GM19328 (cell line): ENCODE data around the gene MYO3B.

ENCODE experiments used
- ATAC-seq: cut with Tn5 transposase; IDR thresholded peaks from one replicate; pipeline ENCODE4 v1.9.1; 2021; ENCODE audit warnings: mild to moderate bottlenecking, moderate library complexity; ENCODE audit not compliant: unreplicated experiment

The MYO3B gene

DNA sequence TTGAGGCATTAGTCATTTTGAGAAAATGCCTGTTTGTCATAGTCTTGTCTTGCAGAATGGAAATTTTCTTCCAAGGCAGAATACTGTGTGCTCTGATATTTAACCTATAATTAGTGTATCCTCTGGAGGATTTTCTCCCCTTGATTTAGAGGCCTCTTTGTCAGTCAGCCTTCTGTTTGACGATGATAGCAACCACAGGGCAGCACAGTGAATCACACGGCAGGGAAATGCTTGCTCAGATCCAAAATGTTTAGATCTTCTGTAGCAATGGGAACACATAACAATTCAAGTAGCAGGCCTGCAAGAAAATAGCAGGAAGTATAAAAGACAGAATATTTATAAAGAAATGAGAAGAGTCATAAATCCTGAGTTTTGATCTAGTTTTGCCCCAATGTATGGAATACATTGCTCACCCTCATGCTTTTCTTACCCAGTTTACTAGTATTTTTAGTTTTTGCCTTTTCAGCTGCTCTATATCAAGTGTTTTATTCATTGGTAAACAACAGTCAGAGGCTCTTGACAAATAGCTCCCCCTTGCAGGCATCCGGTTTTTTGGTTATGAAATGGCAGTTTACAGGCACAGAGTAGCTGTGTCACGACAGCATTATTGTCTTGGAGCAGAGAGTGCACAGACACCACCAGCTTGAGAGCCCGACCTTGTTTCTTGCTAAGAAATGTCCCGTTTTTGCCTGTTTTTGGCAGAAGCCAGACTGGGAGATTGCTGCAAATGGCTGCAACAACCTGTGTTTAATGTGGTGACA is 185.1 kb downstream of the MYO3B start:
- no peak for ATAC-seq

DNA sequence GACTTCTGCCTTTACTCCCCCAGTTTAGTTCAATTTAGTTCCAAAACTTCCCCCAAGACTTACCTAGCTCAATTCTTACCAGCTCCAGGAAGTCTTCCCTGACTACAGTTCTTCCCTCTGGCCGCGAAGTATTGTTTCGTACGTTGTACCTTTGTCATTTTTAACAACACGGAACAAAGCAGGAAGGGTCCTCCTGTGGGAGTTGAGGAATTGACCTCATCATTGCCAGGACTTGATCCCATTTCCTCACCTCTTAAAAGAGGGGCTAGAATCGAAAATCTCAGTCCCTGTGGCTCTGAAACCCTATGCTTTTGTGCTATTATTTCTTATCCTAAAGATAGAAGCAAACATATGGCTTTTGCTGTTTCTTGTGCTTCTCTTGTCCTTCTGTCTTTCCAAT is 187.1 kb downstream of the MYO3B start:
- no peak for ATAC-seq

DNA sequence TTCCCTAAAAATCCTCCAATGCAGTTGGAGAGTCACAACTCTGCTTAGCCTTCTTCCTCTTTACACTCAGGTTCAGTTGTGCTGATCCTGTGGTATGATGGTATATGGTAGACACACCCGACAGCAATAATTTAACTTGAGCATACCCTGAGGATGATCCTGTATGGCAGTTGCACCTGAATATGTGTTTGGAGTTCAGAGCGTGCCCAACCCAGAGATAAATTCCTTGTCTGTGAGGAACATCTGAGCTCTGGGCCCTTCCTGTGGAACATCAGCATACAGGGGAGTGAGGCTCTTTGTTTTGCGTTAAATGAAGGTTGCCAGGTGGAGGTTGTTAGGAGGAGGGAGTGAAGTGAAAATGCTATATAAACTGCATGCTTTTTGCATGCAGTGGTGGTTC is 187.7 kb downstream of the MYO3B start:
- no peak for ATAC-seq

DNA sequence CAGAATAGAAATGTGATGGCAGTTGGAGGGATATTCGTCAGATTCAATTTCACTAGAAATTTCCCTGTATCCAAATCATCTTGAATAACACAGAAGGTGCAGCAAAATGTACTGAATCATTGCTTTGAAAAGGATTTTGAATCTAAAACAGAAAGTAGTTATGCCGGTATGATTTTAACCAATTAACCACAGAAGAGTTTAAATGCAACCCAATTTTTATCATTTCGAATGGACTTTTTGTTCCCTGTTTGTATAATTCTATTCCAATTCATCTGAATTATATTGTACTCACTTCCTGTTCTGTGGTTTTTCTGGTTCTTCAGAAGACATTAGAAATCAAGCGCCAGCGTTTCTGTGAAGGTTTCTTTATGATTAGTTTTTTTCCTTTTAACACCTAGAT is 190.4 kb downstream of the MYO3B start:
- no peak for ATAC-seq

DNA sequence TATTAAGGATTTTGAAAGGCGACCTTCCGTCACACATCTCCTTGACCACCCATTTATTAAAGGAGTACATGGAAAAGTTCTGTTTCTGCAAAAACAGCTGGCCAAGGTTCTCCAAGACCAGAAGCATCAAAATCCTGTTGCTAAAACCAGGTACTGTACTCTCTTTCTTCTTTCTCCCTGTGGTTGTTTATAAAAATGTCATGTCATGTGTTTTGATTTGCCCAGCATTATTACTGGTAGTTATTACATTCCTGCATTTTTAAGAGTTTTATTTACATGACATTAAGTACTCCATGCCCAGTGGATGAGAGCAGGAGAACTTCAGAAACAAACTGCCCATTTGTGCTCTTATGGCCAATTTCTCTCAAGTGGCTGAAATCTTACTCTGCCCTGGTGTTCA is 191.3 kb downstream of the MYO3B start:
- no peak for ATAC-seq

DNA sequence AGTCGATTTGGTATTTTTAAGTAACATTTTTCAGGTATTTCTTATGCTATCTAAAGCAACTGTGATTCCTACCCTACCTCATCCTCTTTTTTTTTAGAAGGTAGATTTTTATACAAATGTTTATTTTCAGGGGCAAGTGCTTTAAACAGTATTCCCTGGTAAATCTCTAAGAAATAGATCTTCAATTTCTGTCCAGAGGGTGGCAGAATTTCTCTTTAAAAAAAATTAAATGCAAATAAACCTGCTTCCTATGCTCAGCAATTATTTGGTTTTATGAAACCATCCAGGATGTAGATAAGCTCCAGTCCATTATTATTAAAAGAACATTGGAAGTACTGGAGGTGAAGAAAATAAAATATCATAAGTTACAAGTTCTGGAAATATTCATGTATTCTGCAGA is 191.9 kb downstream of the MYO3B start:
- ATAC-seq: no peak

DNA sequence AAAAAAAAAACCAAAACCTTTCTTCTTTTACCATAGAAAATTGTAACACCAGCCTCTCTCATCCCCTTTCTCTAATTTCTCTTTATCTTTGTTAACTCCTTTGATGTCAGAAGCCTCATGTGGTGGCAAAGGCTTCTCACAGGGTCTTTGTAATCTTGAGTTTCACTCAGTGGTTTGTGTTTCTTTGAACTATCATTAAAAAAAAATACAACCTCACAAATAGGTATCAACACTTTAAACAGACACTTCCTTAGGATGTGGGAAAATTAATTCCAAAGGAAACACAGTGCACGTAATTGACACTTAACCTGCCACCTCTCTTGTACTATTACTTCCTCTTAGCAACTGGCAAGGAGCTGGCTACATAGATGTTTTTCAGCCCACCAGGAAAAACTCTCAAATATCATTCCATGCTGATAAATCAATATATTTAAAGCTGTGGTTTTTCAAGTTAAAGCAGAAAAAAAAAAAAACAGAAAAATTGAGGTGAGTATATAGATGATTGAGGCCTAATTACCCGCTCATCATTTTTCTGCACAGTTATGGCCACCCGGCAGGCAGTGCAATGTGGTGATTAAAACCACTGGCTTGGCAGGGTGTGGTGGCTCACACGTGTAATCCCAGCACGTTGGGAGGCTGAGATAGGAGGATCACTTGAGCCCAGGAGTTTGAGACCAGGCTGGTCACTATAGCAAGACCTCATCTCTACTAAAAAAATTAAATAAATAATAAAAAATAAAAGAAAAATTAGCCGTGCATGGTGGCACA is 193.5 kb downstream of the MYO3B start:
- no peak for ATAC-seq

DNA sequence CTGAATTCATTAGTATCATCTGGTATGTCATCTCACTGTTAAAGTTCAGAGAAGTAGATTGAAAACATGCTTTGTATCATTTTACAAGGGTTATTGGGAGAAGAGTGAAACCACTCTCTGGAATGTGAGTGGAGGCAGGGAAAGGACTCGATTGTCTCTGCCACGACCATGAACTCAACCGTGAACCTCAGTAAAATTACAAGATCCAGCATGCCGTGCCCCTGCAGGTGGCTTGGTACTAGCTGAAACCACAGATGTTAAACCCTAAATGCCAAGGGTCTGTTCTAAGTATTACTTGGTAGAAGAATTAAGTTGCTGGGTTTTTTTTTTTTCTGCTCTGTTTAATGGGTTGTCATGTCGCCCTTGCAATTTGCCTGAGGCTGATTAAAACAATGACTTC is 197.2 kb downstream of the MYO3B start:
- ATAC-seq: no peak

DNA sequence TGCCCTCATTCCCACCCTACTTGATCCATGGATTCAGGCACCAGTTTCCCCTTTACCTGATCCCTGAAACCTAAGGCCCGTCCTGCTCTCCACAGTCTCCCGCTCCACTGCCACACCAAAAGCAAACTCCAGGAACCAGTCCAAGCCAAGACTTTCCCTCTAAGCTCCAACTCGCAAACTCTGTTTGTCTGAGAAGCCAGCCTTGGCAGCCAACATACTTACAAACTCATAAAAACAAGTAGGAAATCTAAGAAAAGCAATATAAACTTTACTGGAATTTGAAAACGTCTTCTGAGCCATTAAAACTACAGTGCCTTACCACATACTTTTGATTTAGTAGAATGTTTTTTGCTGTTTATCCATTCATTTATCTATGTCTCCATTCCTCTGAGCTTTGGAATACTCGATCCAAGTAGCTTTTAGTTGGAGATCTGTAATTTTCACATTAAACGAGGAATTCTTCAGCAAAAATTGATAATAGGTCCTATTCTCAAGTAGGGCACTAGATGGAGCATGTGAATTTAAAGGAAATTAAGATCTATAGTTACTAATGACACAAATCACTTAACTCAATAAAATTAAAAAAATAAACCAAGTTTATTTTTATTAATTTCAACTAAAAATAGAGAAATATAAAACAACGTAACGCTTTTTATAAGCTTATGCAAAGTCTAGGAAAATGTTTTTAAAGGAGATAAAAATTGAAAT is 199.7 kb downstream of the MYO3B start:
- no peak for ATAC-seq

DNA sequence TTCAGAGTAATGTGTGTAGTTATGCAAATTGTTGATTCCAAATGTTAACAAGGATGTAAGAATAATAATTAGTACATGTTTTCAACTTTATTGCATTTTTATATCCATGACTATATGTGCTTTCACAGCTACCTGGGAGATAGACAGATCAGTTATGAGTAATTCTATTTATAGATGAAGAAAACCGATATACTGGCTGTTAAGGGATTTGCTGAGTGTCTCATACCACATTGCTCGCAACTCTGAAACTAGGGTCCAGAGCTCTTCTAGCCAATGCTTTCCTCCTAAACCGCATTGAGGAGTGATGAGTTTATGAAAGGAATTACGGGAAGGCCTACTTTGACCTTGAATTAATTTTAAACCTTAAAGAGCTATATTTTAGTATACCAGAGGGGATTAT is 202.3 kb downstream of the MYO3B start:
- no peak for ATAC-seq

DNA sequence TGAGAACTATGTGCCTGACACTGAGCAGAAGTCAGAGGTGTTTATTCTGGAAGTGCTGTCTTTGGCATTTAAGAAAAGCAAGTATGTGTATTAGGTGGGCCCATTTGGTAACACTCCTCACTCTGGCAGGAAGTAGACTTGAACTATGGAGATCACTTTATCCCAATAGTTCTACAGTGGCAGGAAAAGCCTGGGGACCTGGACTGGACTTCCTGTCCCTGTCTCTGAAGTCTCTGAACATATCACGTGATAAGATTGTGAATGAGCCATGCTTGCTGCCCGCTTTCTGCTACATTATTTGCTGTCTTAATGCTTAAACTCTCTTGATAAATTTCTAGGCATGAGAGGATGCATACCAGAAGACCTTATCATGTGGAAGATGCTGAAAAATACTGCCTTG is 203.7 kb downstream of the MYO3B start:
- ATAC-seq: no peak

DNA sequence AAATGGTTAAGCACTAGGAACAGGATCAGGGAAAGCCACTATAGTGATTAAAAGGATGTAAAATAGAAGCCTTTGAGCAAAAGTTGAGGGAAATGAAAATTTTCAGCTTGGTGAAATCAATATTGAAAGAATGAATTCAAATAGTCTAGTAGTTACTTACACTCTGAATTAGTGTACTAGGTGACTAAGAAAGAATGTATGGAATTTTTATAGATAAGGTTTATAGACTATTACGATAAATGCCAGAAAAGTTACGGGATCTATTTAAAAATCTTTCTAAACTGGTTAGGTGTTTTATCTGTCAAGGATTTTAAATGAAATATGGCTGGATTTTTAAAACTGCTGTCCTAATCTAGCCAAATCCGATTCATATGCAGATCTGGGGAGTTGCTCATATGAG is 208.6 kb downstream of the MYO3B start:
- ATAC-seq: no peak

DNA sequence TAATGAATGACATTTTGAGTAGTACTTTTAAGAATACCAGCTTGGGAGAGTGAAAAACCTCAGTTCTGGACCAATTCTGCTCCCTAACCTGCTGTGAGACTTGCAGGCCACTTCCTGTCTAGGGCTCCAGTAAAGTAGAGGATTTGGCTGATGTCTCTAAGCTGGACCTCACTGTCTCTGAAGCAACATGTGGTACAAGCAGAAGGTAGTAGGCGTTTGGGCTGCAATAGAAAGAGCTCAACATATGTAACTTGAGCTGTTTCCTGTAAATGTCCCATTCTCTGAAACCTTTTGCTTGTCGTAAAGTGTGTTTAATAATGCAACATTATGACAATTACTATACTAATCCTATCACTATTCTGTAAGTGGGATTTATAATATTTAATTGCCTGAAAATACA is 213.1 kb downstream of the MYO3B start:
- no peak for ATAC-seq

DNA sequence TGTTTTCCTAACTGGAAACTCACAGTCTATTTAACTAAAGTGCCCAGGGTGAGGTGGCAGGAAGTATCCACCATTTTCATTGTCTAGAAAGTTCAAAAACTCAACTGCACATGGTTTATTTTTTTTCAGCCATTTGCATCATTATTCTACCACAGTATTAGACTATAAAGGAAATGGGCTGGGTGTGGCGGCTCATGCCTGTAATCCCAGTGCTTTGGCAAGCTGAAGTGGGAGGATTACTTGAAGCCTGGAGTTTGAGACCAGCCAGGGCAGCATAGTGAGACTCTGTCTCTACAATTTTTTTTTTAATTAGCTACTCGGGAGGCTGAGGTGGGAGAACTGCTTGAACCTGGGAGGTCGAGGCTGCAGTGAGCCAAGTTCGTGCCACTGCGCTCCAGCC is 213.8 kb downstream of the MYO3B start:
- no peak for ATAC-seq

DNA sequence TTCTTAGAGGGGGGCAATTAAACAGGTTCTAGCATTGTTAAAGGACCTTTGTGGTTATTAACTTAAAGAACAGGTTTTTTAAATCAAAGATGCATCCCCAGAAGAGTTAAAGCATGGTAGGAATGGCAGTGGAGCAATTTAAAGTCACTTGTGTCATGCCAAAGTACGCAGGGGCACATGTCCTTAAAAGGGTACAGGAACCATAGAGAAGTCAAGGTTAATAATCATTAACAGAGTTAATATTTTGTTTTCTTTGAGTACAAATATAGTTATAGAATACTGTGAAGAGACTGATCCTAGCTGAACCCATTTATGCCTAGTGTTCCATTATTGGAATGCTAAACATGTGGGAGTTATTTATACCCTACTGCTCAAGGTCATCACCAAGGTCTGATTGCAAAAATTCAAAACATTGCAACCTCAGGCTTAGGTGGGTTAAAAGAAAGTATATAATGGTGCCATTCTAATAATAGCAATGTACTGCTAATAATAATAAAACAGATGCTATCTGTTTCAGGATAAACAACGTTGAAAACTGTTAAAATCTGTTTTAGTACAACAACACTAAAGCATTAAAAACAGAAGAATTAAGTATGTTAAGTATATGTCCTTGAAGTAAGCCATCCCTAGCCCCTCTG is 216.0 kb downstream of the MYO3B start:
- ATAC-seq: no peak

DNA sequence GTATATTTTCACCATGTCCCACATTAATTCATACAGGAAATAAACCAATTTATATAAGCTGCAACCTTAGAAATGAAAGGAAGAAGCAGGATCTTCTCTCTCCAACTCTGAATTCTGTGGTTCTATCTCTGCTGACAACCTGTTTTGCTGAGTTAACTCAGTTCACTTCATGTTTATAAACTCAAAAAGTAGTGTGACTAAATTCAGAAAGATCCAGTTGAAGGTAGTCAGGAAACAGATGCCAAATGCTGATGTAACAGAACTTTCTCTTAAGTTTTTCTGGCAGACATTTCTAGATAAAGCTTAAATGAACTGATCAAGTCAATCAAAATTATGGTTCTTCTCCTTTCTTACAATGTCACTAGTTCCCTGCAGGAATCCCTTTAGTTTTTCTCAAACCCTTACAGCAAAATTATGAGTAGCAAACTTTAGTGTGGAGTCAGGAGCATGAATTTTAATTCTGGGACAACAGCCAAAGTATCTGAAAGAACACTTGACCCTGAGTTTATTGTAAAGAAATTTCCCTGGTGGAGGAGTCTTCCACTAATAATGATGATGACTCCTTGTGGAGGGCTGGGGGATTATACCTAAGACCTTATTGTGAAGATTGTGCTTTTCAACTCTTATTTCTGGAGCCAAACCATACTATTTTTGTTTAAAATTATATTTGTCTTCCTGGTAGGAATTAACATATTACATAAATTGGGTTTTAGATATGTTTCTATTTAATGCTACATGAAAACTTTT is 216.9 kb downstream of the MYO3B start:
- no peak for ATAC-seq

DNA sequence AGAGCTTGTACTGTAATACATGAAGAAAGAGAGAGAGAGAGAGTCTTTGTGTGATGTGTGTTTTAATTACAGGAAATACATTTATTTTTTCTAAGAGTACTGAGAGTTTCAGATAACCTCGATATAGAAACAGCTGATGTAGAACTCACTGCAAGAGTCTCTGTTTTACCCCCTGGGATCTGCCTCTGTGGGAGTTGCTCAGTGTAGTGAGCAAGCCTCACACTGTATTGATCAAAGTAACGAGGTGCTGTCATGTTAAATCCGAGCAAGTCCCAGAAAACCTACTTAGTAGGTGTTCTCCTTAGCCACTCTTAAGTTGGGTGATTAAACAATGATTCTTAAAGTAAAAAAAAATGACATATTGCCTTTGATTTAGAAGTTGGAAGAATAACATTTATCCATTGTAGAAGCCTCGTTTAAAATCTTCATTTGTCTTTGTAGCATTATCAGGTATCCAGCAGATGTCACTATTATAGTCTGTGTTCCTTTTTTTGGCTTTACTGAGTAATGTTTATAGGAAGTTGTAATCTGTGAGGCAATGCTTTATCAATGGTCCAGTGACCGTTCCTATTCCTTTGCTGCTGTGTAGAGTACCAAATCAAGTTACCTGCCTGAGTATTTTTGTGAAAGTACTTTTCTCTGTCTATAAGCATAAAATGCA is 219.0 kb downstream of the MYO3B start:
- no peak for ATAC-seq

DNA sequence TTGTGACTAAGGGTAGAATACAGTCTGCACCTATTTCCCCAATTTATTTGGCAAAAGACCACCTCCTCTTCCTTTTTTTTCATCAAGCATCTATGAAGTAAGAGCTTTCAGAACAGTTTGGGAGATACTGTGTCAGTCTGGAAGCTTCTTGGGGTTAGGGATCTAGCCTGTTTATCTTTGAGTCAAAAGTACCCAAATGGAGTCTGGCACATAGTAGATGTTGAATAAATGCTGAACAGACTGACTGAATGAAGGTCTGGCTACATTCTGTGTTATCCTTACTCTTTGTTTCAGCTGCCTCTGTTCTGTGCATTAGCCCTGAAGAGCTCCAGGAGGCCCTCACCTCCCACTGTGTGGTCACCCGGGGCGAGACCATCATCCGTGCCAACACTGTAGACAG is 223.2 kb downstream of the MYO3B start:
- ATAC-seq: no peak

DNA sequence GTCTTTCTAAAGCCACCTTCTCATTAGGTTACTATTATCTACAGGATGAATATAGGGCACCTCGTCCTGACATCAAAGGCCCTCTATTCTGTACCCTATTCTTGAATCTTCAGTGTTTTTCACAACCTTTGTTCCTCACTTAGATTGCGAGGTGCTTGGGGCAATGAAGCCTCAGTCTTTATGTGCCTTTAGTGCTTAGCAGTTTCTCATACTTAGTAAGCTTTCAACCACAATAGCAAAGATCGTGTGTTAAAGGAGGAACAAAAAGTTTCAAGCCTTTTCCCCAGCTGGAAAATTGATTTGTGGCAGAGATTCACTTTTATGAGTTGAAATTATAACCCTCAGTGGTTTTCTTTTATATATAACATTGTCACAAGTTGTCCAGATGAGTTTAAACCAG is 226.9 kb downstream of the MYO3B start:
- ATAC-seq: no peak

DNA sequence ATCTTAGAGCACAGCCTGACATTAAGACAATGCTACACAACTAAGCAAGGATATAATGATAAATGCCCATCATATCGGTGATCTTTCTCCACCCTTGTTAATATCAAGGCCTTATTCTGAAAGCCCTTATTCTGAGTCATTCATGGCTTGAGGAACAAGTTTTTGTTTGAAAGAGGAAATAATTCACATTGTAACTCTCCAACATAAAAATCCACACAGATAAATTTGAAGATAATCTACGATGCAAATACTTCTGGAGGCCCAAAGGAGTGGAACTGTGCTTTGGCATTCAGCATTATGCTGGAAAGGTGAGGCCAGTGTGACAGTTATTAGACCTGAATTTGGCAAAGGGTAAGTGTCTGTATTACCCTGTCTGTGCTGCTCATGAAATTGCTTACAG is 227.4 kb downstream of the MYO3B start:
- no peak for ATAC-seq
